Muscle of back (tissue), 11 donors: ENCODE results near the gene COA3. TPM values are rescaled to one million over a fixed set of nuclear protein-coding genes. Genes with fewer than 3 reads are reported as not detected.
"Not testable (repeated sequence)": the region's sequence is repeated elsewhere in the genome, so short reads cannot be mapped to it uniquely, and the experiment has no call there.

Experiments
- DNase-seq, 3 donors: peaks; one replicate each; pipeline versions ENCODE4 v3.0.0 to v3.0.0-alpha.2; 2013
- polyA plus RNA-seq, 10 donors: library from polyadenylated mRNA; unstranded; fragments of 120-200 nt; gene quantifications; one replicate each; pipeline ENCODE4 v1.2.1, GENCODE V29; 2013; ENCODE audit not compliant: insufficient read length in 10 of 10

Gene COA3
- polyA plus RNA-seq, 10 donors: 48.5 to 61.5 (median 57.3) TPM

GRCh38 chr17:42783062-42783790 lies 15.3 kb downstream of the COA3 start:
- DNase-seq: peak in 1 of 3 donors; percentile 68

GRCh38 chr17:42782166-42783061 lies 16.1 kb downstream of the COA3 start:
- DNase-seq: no peak

GRCh38 chr17:42781639-42782165 lies 16.8 kb downstream of the COA3 start:
- no peak for DNase-seq

- no peak for DNase-seq
These were observed 17.5 kb downstream of the COA3 start for GRCh38 chr17:42780851-42781638.

GRCh38 chr17:42779936-42780850 lies 18.3 kb downstream of the COA3 start, which contains the start of gene WNK4:
TSS of gene WNK4 (plus strand) at chr17:42780610. CDS start at chr17:42780699, 89 bp downstream.
- DNase-seq: peak in 1 of 3 donors; percentile 62

- no peak for DNase-seq
These were observed 19.1 kb downstream of the COA3 start for GRCh38 chr17:42779304-42779935.

- DNase-seq: no peak
These were observed 19.9 kb downstream of the COA3 start for GRCh38 chr17:42778570-42778969.

- no peak for DNase-seq
These were observed 22.9 kb downstream of the COA3 start for GRCh38 chr17:42775534-42776098.

GRCh38 chr17:42774066-42774745 lies 24.3 kb downstream of the COA3 start:
- no peak for DNase-seq

- DNase-seq: peak; percentile 80 to 93 (median 89)
These were observed 25.0 kb downstream of the COA3 start, which contains the start of gene VPS25 for GRCh38 chr17:42773290-42774035. TSS of gene VPS25 (plus strand) at chr17:42773449. CDS start at chr17:42773476, 27 bp downstream.

- no peak for DNase-seq
These were observed 25.6 kb downstream of the COA3 start for GRCh38 chr17:42772945-42773289.

GRCh38 chr17:42769964-42770363 lies 28.5 kb downstream of the COA3 start:
- not testable (repeated sequence) for DNase-seq

- not testable (repeated sequence) for DNase-seq
These were observed 30.5 kb downstream of the COA3 start for GRCh38 chr17:42768006-42768405.

- no peak for DNase-seq
These were observed 31.0 kb downstream of the COA3 start for GRCh38 chr17:42767512-42767911.

GRCh38 chr17:42766124-42766523 lies 32.4 kb downstream of the COA3 start:
- no peak for DNase-seq

- no peak for DNase-seq
These were observed 36.9 kb downstream of the COA3 start for GRCh38 chr17:42761638-42762037.

GRCh38 chr17:42760652-42761581 lies 37.6 kb downstream of the COA3 start, which contains the start of gene RAMP2:
TSS of gene RAMP2 (plus strand) at chr17:42761227. CDS start at chr17:42761262, 35 bp downstream.
- peak in 1 of 3 donors; percentile 77 for DNase-seq
